ENCODE results near the gene C1orf141.
"Not testable (repeated sequence)": the region's sequence is repeated elsewhere in the genome, so short reads cannot be mapped to it uniquely, and the experiment has no call there.

The C1orf141 gene

GRCh38 chr1:67134695-67135094, at the start of gene C1orf141:
Gene C1orf141, minus strand, starts transcription at chr1:67134970. Its CDS starts 7,730 bp downstream, at chr1:67127240.
- no peak for DNase-seq (ENCODE audit: low spot score)

GRCh38 chr1:67175530-67176087, 40.8 kb upstream of the C1orf141 start:
- no peak for DNase-seq (ENCODE audit: low spot score)

GRCh38 chr1:67174716-67175284, 40.0 kb upstream of the C1orf141 start:
- no peak for DNase-seq (ENCODE audit: low spot score)

- DNase-seq (ENCODE audit: low spot score): no peak
Observed at GRCh38 chr1:67173988-67174387, 39.2 kb upstream of the C1orf141 start.

- DNase-seq (ENCODE audit: low spot score): no peak
Observed at GRCh38 chr1:67171978-67172377, 37.2 kb upstream of the C1orf141 start.

GRCh38 chr1:67171574-67171955, 36.8 kb upstream of the C1orf141 start:
- no peak for DNase-seq (ENCODE audit: low spot score)

- no peak for DNase-seq (ENCODE audit: low spot score)
Observed at GRCh38 chr1:67170751-67171573, 36.2 kb upstream of the C1orf141 start.

GRCh38 chr1:67169932-67170331, 35.2 kb upstream of the C1orf141 start:
- DNase-seq (ENCODE audit: low spot score): no peak

GRCh38 chr1:67169496-67169895, 34.7 kb upstream of the C1orf141 start:
- no peak for DNase-seq (ENCODE audit: low spot score)

GRCh38 chr1:67166196-67166595, 31.4 kb upstream of the C1orf141 start, which contains the start of gene IL23R:
Gene IL23R, plus strand, starts transcription at chr1:67166454. Its CDS starts 1,667 bp downstream, at chr1:67168121.
- DNase-seq (ENCODE audit: low spot score): no peak

GRCh38 chr1:67165468-67166041, 30.8 kb upstream of the C1orf141 start:
- DNase-seq (ENCODE audit: low spot score): no peak

- no peak for DNase-seq (ENCODE audit: low spot score)
Observed at GRCh38 chr1:67162954-67163353, 28.2 kb upstream of the C1orf141 start.

- DNase-seq (ENCODE audit: low spot score): no peak
Observed at GRCh38 chr1:67159233-67159632, 24.5 kb upstream of the C1orf141 start.

GRCh38 chr1:67158401-67158800, 23.6 kb upstream of the C1orf141 start:
- no peak for DNase-seq (ENCODE audit: low spot score)

GRCh38 chr1:67150931-67151330, 16.2 kb upstream of the C1orf141 start:
- DNase-seq (ENCODE audit: low spot score): no peak

- DNase-seq (ENCODE audit: low spot score): peak; percentile 79
Observed at GRCh38 chr1:67149179-67149770, 14.5 kb upstream of the C1orf141 start.

- peak; percentile 17 for DNase-seq (ENCODE audit: low spot score)
Observed at GRCh38 chr1:67148516-67149178, 13.9 kb upstream of the C1orf141 start.

GRCh38 chr1:67147973-67148372, 13.2 kb upstream of the C1orf141 start:
- not testable (repeated sequence) for DNase-seq (ENCODE audit: low spot score)

- DNase-seq (ENCODE audit: low spot score): no peak
Observed at GRCh38 chr1:67146539-67146938, 11.8 kb upstream of the C1orf141 start.

GRCh38 chr1:67146101-67146500, 11.3 kb upstream of the C1orf141 start:
- no peak for DNase-seq (ENCODE audit: low spot score)

GRCh38 chr1:67144696-67145095, 9.9 kb upstream of the C1orf141 start:
- no peak for DNase-seq (ENCODE audit: low spot score)

- no peak for DNase-seq (ENCODE audit: low spot score)
Observed at GRCh38 chr1:67143966-67144365, 9.2 kb upstream of the C1orf141 start.
